Karpas-422 (cell line): ENCODE data around the gene ANP32B. TPM values are rescaled to one million over a fixed set of nuclear protein-coding genes. Genes with fewer than 3 reads are reported as not detected.
"Not testable (repeated sequence)": the region's sequence is repeated elsewhere in the genome, so short reads cannot be mapped to it uniquely, and the experiment has no call there.

Experiments used
- DNase-seq: peaks from one replicate; pipeline ENCODE4 v3.0.0-alpha.2; 2015
- H2AFZ ChIP-seq: fragments of 200-600 bp; sonication (generic); 2 replicates; pipeline ENCODE4 v1.6.1; 2014; ENCODE audit warnings: antibody characterized with exemption, low read length, mixed read lengths
- H3K27ac ChIP-seq: fragments of 200-600 bp; sonication (generic); 2 replicates; pipeline ENCODE4 v1.5.1; 2014; ENCODE audit warnings: mild to moderate bottlenecking, low read length, moderate library complexity
- H3K27me3 ChIP-seq: fragments of 200-600 bp; sonication (generic); 2 replicates; pipeline ENCODE4 v1.6.1; 2014; ENCODE audit warnings: low read length, mixed read lengths
- H3K36me3 ChIP-seq: fragments of 200-600 bp; sonication (generic); 2 replicates; pipeline ENCODE4 v1.6.1; 2014; ENCODE audit warnings: low read length, mixed read lengths; ENCODE audit not compliant: insufficient read depth
- H3K4me1 ChIP-seq: fragments of 200-600 bp; sonication (generic); 2 replicates; pipeline ENCODE4 v1.6.1; 2014; ENCODE audit warnings: mild to moderate bottlenecking, low read length, mixed read lengths
- H3K4me2 ChIP-seq: fragments of 200-600 bp; sonication (generic); 2 replicates; pipeline ENCODE4 v1.6.1; 2014; ENCODE audit warnings: low read length, low read depth, mild to moderate bottlenecking; ENCODE audit not compliant: poor library complexity, severe bottlenecking
- H3K4me3 ChIP-seq: fragments of 200-600 bp; sonication (generic); 2 replicates; pipeline ENCODE4 v1.5.1; 2014; ENCODE audit warnings: mild to moderate bottlenecking, antibody characterized with exemption, low read length, mixed read lengths
- H3K79me2 ChIP-seq: fragments of 200-600 bp; sonication (generic); 2 replicates; pipeline ENCODE4 v1.6.1; 2014; ENCODE audit warnings: mild to moderate bottlenecking, low read length, mixed read lengths
- H3K9ac ChIP-seq: fragments of 200-600 bp; sonication (generic); 2 replicates; pipeline ENCODE4 v1.6.0; 2014; ENCODE audit warnings: low read length
- H3K9me2 ChIP-seq: fragments of 200-600 bp; sonication (generic), shearing (Covaris generic); replicated peaks from 2 replicates; pipeline ENCODE4 v1.6.0; 2014; ENCODE audit warnings: mild to moderate bottlenecking, low read length, moderate library complexity; ENCODE audit not compliant: insufficient read depth
- H3K9me3 ChIP-seq: fragments of 300-700, 200-600 bp; sonication (generic); 2 replicates; pipeline ENCODE4 v1.6.1; 2014; ENCODE audit warnings: low read length, mixed read lengths
- H4K20me1 ChIP-seq: fragments of 200-600 bp; sonication (generic); 2 replicates; pipeline ENCODE4 v1.6.1; 2014; ENCODE audit warnings: mild to moderate bottlenecking, antibody characterized with exemption, low read length, low read depth; ENCODE audit not compliant: insufficient read depth
- total RNA-seq: library from RNA; depleted of rRNA; stranded (reverse); fragments of >200 nt; shearing (Covaris generic); gene quantifications from 2 replicates; pipeline ENCODE4 v1.2.3, GENCODE V29; 2014; ENCODE audit warnings: low replicate concordance

The ANP32B gene
- total RNA-seq, 1 experiment from 2014 or later: 29.1 TPM

DNA sequence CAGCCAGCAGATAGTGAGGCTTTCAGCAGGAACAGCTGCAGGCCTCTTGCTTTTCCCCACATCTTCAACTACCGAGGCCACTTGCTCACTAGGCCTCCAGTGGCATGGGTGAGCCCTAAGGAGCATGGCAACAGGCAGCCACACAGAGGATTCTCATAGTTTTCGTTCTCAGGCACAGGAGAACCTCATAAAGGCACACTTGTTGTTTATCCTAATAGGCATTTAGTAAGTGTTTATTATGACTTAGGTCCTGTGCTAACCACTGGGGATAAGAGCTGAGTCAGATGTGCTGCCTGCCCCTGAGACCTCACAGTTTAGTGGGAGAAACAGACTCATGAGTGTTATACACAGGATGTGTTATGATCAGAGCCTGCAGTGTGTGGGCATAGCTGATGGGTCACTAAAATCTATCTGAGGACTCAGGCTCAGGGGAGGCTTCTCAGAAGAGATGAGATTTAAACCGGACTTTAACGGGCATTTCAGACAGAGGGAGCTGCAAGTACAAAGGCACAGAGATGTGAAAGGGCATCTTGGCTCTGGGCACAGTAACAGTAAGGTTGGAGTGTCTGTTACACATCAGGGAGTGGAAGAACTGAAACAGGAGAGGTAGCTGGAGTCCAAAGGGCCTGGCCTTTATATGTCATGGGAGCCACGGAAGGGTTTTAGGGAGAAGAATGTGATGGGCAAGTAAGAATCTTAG lies 24.2 kb upstream of the ANP32B start:
- Histone ChIP-seq H3K36me3 (no peaks in the 10 kb centered on the region), H2AFZ (no peak overlapping the region), H3K9me2 (no peaks in the 10 kb centered on the region), H3K27ac (no peak overlapping the region), H3K9me3 (no peaks in the 10 kb centered on the region), H3K4me2 (no peak overlapping the region), H3K9ac (no peak overlapping the region), H3K27me3 (no peaks in the 10 kb centered on the region), H4K20me1 (no peaks in the 10 kb centered on the region), H3K4me3 (no peak overlapping the region), H3K79me2 (no peaks in the 10 kb centered on the region), H3K4me1 (peaks cover 4% of the 10 kb centered on the region)
- DNase-seq: no peak

DNA sequence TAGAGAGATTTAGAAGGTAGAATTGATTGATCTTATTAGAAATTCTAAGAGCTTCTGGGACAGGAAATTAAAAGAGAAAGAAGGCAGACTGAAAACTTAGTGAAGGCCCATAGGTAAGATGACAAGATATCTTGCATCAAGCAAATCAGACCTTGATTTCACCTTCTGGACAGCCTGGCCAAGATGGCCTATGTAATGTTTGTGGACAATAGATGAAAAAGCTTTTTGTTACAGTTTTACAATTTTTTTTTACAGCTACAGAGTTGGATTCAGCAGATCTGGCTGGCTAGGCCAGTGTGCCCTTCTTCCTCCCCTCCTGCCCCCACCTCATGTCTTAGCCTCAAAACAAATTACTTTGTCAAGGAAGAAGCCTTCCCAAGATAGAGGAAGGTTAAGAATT lies 23.6 kb upstream of the ANP32B start:
- H3K36me3 ChIP-seq: no peaks in the 10 kb centered on the region
- H4K20me1 ChIP-seq: no peaks in the 10 kb centered on the region
- no peaks in the 10 kb centered on the region for H3K27me3 ChIP-seq
- H3K79me2 ChIP-seq: no peaks in the 10 kb centered on the region
- H3K9me2 ChIP-seq: no peaks in the 10 kb centered on the region
- H3K9ac ChIP-seq: no peak overlapping the region
- no peak overlapping the region for H2AFZ ChIP-seq
- no peak overlapping the region for H3K27ac ChIP-seq
- H3K4me2 ChIP-seq: no peak overlapping the region
- no peak for DNase-seq
- no peak overlapping the region for H3K4me3 ChIP-seq
- no peaks in the 10 kb centered on the region for H3K9me3 ChIP-seq
- peaks cover 4% of the 10 kb centered on the region for H3K4me1 ChIP-seq

DNA sequence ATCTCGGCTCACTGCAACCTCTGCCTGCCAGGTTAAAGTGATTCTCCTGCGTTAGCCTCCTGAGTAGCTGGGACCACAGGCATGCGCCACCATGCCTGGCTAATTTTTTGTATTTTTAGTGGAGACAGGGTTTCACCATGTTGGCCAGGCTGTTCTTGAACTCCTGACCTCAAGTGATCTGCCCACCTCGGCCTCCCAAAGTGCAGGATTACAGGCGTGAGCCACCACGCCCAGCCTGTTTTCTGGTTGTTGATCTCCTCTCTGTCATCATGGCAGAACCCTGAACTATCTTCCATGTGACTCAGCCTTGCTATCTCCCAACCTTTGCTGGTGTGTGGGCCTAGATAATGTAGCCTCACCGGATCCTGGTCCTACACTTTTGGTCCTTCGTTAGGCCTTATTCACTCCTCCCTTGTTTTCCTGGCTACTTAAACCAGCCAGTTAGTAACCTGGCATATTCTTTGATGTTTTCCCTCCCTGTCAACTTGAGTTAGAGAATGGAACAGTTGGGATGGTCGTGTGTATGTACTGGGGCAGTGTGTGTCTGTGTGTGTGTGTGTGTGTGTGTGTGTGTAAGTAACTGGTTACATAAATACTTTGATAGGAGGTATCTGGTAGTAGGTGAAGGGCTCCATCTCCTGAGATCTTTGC lies 22.3 kb upstream of the ANP32B start:
- H3K27ac ChIP-seq, H3K4me1 ChIP-seq, H3K9me3 ChIP-seq, H3K27me3 ChIP-seq, H3K79me2 ChIP-seq, H3K4me2 ChIP-seq, DNase-seq, H3K4me3 ChIP-seq, H3K36me3 ChIP-seq, H3K9me2 ChIP-seq, H3K9ac ChIP-seq, H4K20me1 ChIP-seq, H2AFZ ChIP-seq: not testable (repeated sequence)

DNA sequence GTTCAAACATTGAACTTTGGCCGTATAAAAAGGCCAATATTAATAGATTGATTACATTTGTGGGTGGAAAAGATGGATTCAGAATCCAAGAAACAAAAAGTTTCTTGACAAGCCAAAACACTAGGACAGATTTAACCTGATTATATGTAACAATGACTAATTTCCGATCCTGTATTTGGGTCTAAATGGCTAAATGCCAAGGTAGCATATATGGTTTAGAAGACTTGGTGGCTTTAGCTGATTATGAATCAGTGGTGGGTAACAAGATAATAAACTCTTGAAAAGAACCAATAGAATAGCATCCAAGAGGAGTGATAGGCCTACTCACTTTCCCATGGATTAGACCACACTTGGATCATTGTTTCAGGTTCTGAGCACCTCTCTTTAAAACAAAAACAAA lies 21.8 kb upstream of the ANP32B start:
- Histone ChIP-seq H3K27ac (no peak overlapping the region), H3K9ac (no peak overlapping the region), H2AFZ (no peak overlapping the region), H3K4me2 (no peak overlapping the region), H3K79me2 (no peaks in the 10 kb centered on the region), H3K36me3 (no peaks in the 10 kb centered on the region), H3K4me3 (no peak overlapping the region), H4K20me1 (no peaks in the 10 kb centered on the region), H3K27me3 (no peaks in the 10 kb centered on the region), H3K9me2 (no peaks in the 10 kb centered on the region), H3K9me3 (no peaks in the 10 kb centered on the region), H3K4me1 (peaks cover 2% of the 10 kb centered on the region)
- DNase-seq: no peak

DNA sequence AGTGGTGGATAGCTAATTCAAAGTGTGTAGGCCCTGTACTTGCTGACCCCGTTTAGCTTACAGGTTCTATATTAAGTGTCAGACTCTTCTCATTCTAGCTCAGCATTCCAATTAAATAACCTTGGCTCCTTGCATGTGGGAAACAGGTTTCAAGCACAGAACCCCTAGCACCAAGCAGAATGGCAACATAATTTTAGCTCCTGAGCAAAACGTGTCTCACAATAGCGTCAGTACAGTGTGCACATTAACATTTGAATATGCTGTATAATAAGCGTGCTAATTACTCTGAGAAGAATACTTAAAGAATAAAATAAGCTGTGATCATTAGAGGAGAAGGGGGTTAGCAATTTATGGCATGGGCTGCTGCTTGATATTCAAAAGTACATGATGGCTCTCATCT lies 21.0 kb upstream of the ANP32B start:
- Histone ChIP-seq H2AFZ (no peak overlapping the region), H3K4me1 (peaks cover 9% of the 10 kb centered on the region), H4K20me1 (no peaks in the 10 kb centered on the region), H3K9me2 (no peaks in the 10 kb centered on the region), H3K27ac (no peak overlapping the region), H3K4me3 (no peak overlapping the region), H3K36me3 (no peaks in the 10 kb centered on the region), H3K79me2 (no peaks in the 10 kb centered on the region), H3K4me2 (no peak overlapping the region), H3K9me3 (no peaks in the 10 kb centered on the region), H3K9ac (no peak overlapping the region), H3K27me3 (no peaks in the 10 kb centered on the region)
- DNase-seq: no peak

DNA sequence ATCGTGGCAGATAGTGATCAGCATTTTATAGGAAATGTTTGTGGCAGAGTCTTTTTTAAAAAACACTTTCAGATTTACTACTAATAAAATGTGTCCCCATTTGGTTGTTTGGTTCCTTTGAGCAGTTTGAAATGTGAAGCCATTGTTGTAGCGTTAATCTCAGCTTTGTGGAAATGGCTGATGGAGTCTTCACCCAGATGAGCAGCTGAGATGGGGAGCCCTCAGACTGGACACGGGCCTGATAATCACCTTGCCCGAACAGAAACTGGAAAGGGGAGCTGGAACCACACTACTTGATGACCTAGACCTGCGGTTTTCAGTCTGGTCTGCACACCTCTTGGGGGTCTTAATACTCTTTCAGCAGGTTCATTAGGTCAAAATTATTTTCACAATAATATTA lies 20.6 kb upstream of the ANP32B start:
- Histone ChIP-seq H3K4me3 (no peak overlapping the region), H3K27ac (no peak overlapping the region), H3K9me2 (no peaks in the 10 kb centered on the region), H4K20me1 (no peaks in the 10 kb centered on the region), H3K4me1 (peaks cover 11% of the 10 kb centered on the region), H3K36me3 (no peaks in the 10 kb centered on the region), H3K4me2 (no peak overlapping the region), H3K27me3 (no peaks in the 10 kb centered on the region), H3K9ac (no peak overlapping the region), H3K79me2 (no peaks in the 10 kb centered on the region), H2AFZ (no peak overlapping the region), H3K9me3 (no peaks in the 10 kb centered on the region)
- DNase-seq: no peak

DNA sequence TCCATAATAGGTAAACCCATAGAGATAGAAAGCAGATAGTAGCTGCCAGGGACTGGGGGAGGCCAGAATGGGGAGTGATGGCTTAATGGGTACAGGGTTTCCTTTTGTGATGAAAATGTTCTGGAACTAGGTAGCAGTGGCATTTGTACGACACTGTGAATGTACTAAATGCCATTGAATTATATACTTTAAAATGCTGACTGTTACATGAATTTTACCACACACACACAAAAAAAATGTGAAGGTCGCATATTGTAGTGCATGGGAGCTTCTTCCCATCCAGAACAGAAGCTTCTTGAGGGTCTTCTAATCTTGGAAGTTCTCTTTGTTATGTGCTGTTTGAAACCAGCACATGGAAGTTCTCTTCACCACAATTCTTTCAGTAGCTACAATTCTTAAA lies 19.9 kb upstream of the ANP32B start:
- no peak overlapping the region for H2AFZ ChIP-seq
- H3K79me2 ChIP-seq: no peaks in the 10 kb centered on the region
- H3K9me3 ChIP-seq: no peaks in the 10 kb centered on the region
- no peaks in the 10 kb centered on the region for H3K36me3 ChIP-seq
- H3K4me1 ChIP-seq: peaks cover 11% of the 10 kb centered on the region
- H3K4me2 ChIP-seq: no peak overlapping the region
- H3K27me3 ChIP-seq: no peaks in the 10 kb centered on the region
- no peak overlapping the region for H3K4me3 ChIP-seq
- DNase-seq: no peak
- H3K27ac ChIP-seq: no peak overlapping the region
- H3K9ac ChIP-seq: no peak overlapping the region
- no peaks in the 10 kb centered on the region for H4K20me1 ChIP-seq
- no peaks in the 10 kb centered on the region for H3K9me2 ChIP-seq

DNA sequence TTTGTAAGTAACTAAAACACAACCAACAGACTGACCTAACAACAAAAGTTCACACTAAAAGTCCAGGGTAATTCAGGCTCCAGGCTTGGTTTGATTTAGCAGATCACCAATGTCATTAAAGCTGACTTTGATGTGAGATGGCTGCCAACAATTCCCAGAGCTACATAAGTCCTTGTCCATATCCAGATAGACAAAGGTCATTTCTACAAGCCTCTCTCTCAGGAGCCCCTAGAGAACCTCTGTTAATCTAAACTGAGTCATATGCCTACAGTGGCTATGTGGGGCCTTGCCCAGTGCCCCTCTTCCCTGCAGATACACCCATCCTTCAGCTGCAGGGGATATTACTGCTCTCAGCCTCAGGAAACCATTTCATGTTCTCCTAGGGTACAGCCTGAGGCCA lies 18.2 kb upstream of the ANP32B start:
- Histone ChIP-seq H3K36me3 (no peaks in the 10 kb centered on the region), H3K4me1 (peaks cover 11% of the 10 kb centered on the region), H3K27me3 (no peaks in the 10 kb centered on the region), H3K27ac (no peak overlapping the region), H3K9me2 (no peaks in the 10 kb centered on the region), H2AFZ (no peak overlapping the region), H3K79me2 (no peaks in the 10 kb centered on the region), H3K4me2 (no peak overlapping the region), H4K20me1 (no peaks in the 10 kb centered on the region), H3K4me3 (no peak overlapping the region), H3K9me3 (no peaks in the 10 kb centered on the region), H3K9ac (no peak overlapping the region)
- no peak for DNase-seq
